Pancreas (tissue), 10 donors: ENCODE measurements around the gene C16orf89. TPM values are rescaled to one million over a fixed set of nuclear protein-coding genes. Genes with fewer than 3 reads are reported as not detected.

Experiments used
- ATAC-seq, 4 donors: fragments of 200-7000 bp; cut with Tn5 transposase; one replicate each; pipeline versions ENCODE4 v1.8.0 to v1.9.1; 2020; ENCODE audit warnings: mild to moderate bottlenecking in 4 of 4, moderate library complexity in 4 of 4
- DNase-seq, 6 donors: peaks; one replicate each; pipeline ENCODE4 v3.0.0-alpha.2; 2020
- FAIRE-seq: peaks from 2 replicates; lab custom pipeline; 2012; peaks lifted over from hg19 to GRCh38; lab: Jason Lieb, UNC
- H3K27ac ChIP-seq, 4 donors: fragments of 200-600 bp; sonication (generic); 1 replicate in 3 of 4; 2 replicates in 1 of 4; pipeline versions ENCODE4 v1.5.0 to v1.8.0; 2020
- H3K27me3 ChIP-seq, 4 donors: fragments of 200-600 bp; one replicate each; pipeline ENCODE4 v1.8.0; 2021
- H3K36me3 ChIP-seq, 3 donors: fragments of 200-600 bp; sonication (generic) in 1 of 3; one replicate each; pipeline versions ENCODE4 v1.5.0 to v1.8.0; 2020 to 2021
- H3K4me1 ChIP-seq, 3 donors: fragments of 200-600 bp; one replicate each; pipeline ENCODE4 v1.8.0; 2021
- H3K4me3 ChIP-seq, 4 donors: fragments of 200-600 bp; sonication (generic) in 2 of 4; one replicate each; pipeline versions ENCODE4 v1.5.0 to v1.8.0; 2020 to 2021
- H3K9me3 ChIP-seq, 4 donors: fragments of 200-600 bp; one replicate each; pipeline ENCODE4 v1.8.0; 2021
- CTCF ChIP-seq, 4 donors: fragments of 200-600 bp; sonication (generic) in 3 of 4; IDR thresholded peaks; one replicate each; pipeline versions ENCODE4 v1.5.0 to v1.8.0; 2021; ENCODE audit warnings: antibody characterized with exemption in 4 of 4
- WGBS, 2 donors: extraction: QIAGEN DNeasy Blood & Tissue Kit; methylation state at CpG; one replicate each; pipeline ENCODE4 v1.1.7; 2013; 5-methylcytosine and 5-hydroxymethylcytosine counted together
- intact Hi-C, 3 donors: fragments of 100-400 bp; cut with DNase I; formaldehyde crosslinking; loops; one replicate each; pipeline versions ENCODE4 v1.11.1 to v1.14.2; 2022
- polyA plus RNA-seq, 2 donors: library from polyadenylated mRNA; stranded (reverse); fragments of 200-250 nt; gene quantifications; one replicate each; pipeline ENCODE4 v1.2.3, GENCODE V29; 2013
- total RNA-seq, 6 donors: library from RNA; stranded (reverse); fragmentation: NEBNext Ultra II Directional in 4 of 6; extraction: Animal tissue kit (Norgen Biotek cat#: 25700) in 4 of 6; gene quantifications; one replicate each; pipeline versions ENCODE4 v1.2.1 to v1.2.4, GENCODE V29; 2021 to 2023
- donor health status: healthy with polysubstance abuse.
- donor health status: DM: no; HTN: no; CAD: no; lungs with moderate emphysema.
- donor health status: DM: no; HTN: no; CAD: no.
- donor health status: control.
- donor health status: control.
- donor health status: Bipolar disorder and iron deficiency.
- donor health status: DM: yes; HTN: yes; CAD: no.
- donor health status: DM: no; HTN: no; CAD: no.
- donor health status: DM: no; HTN: no; CAD: no.
- donor health status: DM: yes; HTN: yes; CAD: no.

C16orf89 gene
- total and polyA plus RNA-seq, 8 donors = 1.1 to 9.1 (median 2.3) TPM; not detected in 1

- no peak for TF ChIP-seq CTCF (IDR thresholded peaks at IDR 0.05)
- Histone ChIP-seq H3K4me3 (no peak overlapping the region), H3K36me3 (no peaks in the 10 kb centered on the region), H3K9me3 (no peaks in the 10 kb centered on the region), H3K27ac (no peak overlapping the region), H3K4me1 (no peaks in the 10 kb centered on the region), H3K27me3 (no peaks in the 10 kb centered on the region)
- FAIRE-seq (no peak), DNase-seq (no peak), ATAC-seq (no peak)
- 74 to 81% methylated on average over 17 of the region's 18 CpGs for WGBS, 2 donors
- intact Hi-C loops = no loop called here
These were observed 70.9 kb downstream of the C16orf89 start for GRCh38 chr16:4994719-4995434.

Other genes starting within 250 kb of the C16orf89 start
- 10 to 100 TPM; 27.2 to 58.6 (median 40.4) TPM for gene GLYR1, start 218.7 kb downstream of the C16orf89 start, total RNA-seq
- 10 to 100 TPM; 33.0 to 41.4 TPM for gene GLYR1, start 218.7 kb downstream of the C16orf89 start, polyA plus RNA-seq
- gene UBN1, start 218.5 kb downstream of the C16orf89 start, total RNA-seq = 10 to 100 TPM; 10.4 to 17.3 (median 12.4) TPM
- 10 to 100 TPM in 1 of 2 donors, 1 to 10 TPM in 1; 8.0 to 10.1 TPM for gene UBN1, start 218.5 kb downstream of the C16orf89 start, polyA plus RNA-seq
- gene PPL, start 128.8 kb downstream of the C16orf89 start, total RNA-seq = 10 to 100 TPM; 10.4 to 19.8 (median 12.9) TPM
- gene PPL, start 128.8 kb downstream of the C16orf89 start, polyA plus RNA-seq = 10 to 100 TPM; 15.7 to 27.2 TPM
- under 1 TPM; 0.22 to 0.79 (median 0.62) TPM for gene SEC14L5, start 107.6 kb downstream of the C16orf89 start, total RNA-seq
- gene SEC14L5, start 107.6 kb downstream of the C16orf89 start, polyA plus RNA-seq = under 1 TPM; 0.27 to 0.40 TPM
- 1 to 10 TPM; 3.7 to 7.0 (median 6.4) TPM for gene NAGPA, start 32.0 kb downstream of the C16orf89 start, total RNA-seq
- gene NAGPA, start 32.0 kb downstream of the C16orf89 start, polyA plus RNA-seq = 10 to 100 TPM in 1 of 2 donors, 1 to 10 TPM in 1; 8.3 to 10.0 TPM
- gene ALG1, start 5.9 kb upstream of the C16orf89 start, total RNA-seq = 10 to 100 TPM; 13.0 to 23.3 (median 16.9) TPM
- 10 to 100 TPM; 14.1 to 15.3 TPM for gene ALG1, start 5.9 kb upstream of the C16orf89 start, polyA plus RNA-seq
- 1 to 10 TPM; 2.5 to 8.2 (median 4.9) TPM for gene EEF2KMT, start 31.8 kb upstream of the C16orf89 start, total RNA-seq
- gene EEF2KMT, start 31.8 kb upstream of the C16orf89 start, polyA plus RNA-seq = 1 to 10 TPM; 4.2 to 4.3 TPM